Erythroblast (primary cell): Measurements from ENCODE around the gene PEF1.

Source experiments
- GATA1 ChIP-seq: IDR thresholded peaks from 2 replicates; pipeline ENCODE4 v1.6.1; 2011; ENCODE audit warnings: low read depth, mild to moderate bottlenecking, control low read depth, low read length, moderate library complexity
- POLR2A ChIP-seq: IDR thresholded peaks from 2 replicates; pipeline ENCODE4 v1.6.1; 2011; ENCODE audit warnings: mild to moderate bottlenecking, low read length

- TF ChIP-seq POLR2A = no peak
- TF ChIP-seq GATA1 = no peak
These were observed 5.1 kb downstream of the PEF1 start for GRCh38 chr1:31639543-31639942.
